Muscle layer of colon (tissue), 2 donors: ENCODE measurements around the gene COX6B2.

Experiments used
- H3K27ac ChIP-seq: one replicate; pipeline ENCODE4 v1.7.0; 2013; ENCODE audit warnings: low read depth, mild to moderate bottlenecking, low read length, moderate library complexity
- H3K27me3 ChIP-seq, 2 donors: one replicate each; pipeline ENCODE4 v1.7.0; 2013; ENCODE audit warnings: low read length in 2 of 2, mild to moderate bottlenecking in 2 of 2; ENCODE audit not compliant: insufficient read depth in 2 of 2, control insufficient read depth in 1 of 2
- H3K36me3 ChIP-seq: one replicate; pipeline ENCODE4 v1.7.0; 2013; ENCODE audit warnings: mild to moderate bottlenecking, low read length; ENCODE audit not compliant: insufficient read depth
- H3K4me1 ChIP-seq: one replicate; pipeline ENCODE4 v1.7.0; 2013; ENCODE audit warnings: mild to moderate bottlenecking, low read length; ENCODE audit not compliant: insufficient read depth
- H3K4me3 ChIP-seq, 2 donors: one replicate each; pipeline ENCODE4 v1.7.0; 2013; ENCODE audit warnings: low read length in 2 of 2, low read depth in 1 of 2, mild to moderate bottlenecking in 1 of 2, moderate library complexity in 1 of 2
- H3K9ac ChIP-seq: one replicate; pipeline ENCODE4 v1.7.0; 2013; ENCODE audit warnings: low read length
- H3K9me3 ChIP-seq: one replicate; pipeline ENCODE4 v1.7.0; 2013; ENCODE audit warnings: mild to moderate bottlenecking, low read length
- donor health status: abdominal sarcoma.
- donor health status: Adenocarcinoma of cecum.

Gene COX6B2

DNA sequence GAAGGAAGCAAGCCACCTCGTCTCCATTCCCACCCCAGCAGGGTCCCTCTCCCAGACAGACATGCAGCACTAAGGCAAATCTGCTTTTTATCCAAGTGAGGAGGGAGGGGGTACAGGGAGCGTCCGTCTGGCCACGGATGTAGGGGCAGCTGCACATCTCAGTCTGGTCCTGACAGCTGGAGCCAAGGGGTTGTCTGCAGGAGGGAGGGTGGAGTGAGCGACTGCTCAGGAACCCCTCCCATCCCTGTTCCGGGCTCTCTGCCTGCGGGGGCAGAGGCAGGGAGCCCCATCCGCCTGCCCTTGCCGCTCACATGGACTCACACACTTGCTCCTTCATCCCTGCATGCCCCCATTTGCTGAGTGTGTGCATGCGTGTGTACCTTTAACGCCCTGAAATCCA is 24.7 kb upstream of the COX6B2 start:
- no peaks in the 10 kb centered on the region for H3K36me3 ChIP-seq
- no peak overlapping the region for H3K27ac ChIP-seq
- H3K9ac ChIP-seq, result no peak overlapping the region
- peaks cover 6% of the 10 kb centered on the region for H3K4me1 ChIP-seq
- no peaks in the 10 kb centered on the region for H3K9me3 ChIP-seq
- no peak overlapping the region for H3K4me3 ChIP-seq
- peaks cover 16 to 39% of the 10 kb centered on the region in 2 donors for H3K27me3 ChIP-seq

- H3K9ac ChIP-seq, result no peak overlapping the region
- no peaks in the 10 kb centered on the region for H3K4me1 ChIP-seq
- H3K27ac ChIP-seq, result no peak overlapping the region
- no peaks in the 10 kb centered on the region for H3K36me3 ChIP-seq
- H3K4me3 ChIP-seq, result peak overlapping the region in 1 of 2 donors; percentile 32
- H3K27me3 ChIP-seq, result peaks cover 23 to 55% of the 10 kb centered on the region in 2 donors
- H3K9me3 ChIP-seq, result no peaks in the 10 kb centered on the region
Observed at GRCh38 chr19:55377356-55378131, 23.0 kb upstream of the COX6B2 start.

DNA sequence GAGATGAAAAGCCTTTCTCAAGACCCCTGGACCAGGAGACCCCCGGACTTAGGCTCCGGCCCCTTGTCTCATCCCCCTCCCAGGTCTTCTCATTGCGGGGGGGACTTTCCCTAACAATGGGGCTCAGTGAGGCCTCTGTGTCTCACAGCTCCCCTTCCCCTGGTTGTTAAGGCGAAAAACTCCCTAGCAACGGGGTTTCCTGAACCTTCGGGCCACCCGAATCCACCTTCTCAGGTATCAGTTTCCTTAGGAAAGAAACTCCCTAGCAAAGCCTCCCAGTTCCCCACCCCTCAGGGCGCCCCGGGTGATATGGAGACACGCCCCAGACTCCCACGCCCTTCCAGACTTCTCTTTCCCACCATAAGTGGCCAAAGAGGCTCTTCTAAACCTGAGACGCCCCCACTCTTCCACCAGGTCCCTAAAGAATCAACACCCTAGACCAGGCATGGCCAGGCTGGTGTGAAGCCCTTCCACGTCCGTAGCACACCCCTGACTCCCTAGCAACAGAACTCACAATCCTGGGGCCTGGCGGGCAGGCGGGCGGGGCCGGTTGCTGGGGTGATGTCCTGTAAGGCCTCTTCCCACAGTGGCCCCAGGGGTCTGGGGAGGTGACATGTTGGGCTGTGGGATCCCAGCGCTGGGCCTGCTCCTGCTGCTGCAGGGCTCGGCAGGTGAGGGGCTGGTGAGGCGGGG is 21.9 kb upstream of the COX6B2 start, which contains the start of gene TMEM190:
TMEM190 (plus strand) TSS at position 586 of the 693 bp plus-strand sequence; CDS start at position 614, 28 bp downstream.
- no peak within 1 kb of the TSS for H3K27ac ChIP-seq
- no peaks in the 10 kb centered on the region for H3K4me1 ChIP-seq
- H3K9me3 ChIP-seq, result no peaks in the 10 kb centered on the region
- no peaks in the 10 kb centered on the region for H3K36me3 ChIP-seq
- H3K4me3 ChIP-seq, result peak within 1 kb of the TSS in 1 of 2 donors; percentile 32
- H3K27me3 ChIP-seq, result peaks cover 32 to 64% of the 10 kb centered on the region in 2 donors
- H3K9ac ChIP-seq, result no peak within 1 kb of the TSS

DNA sequence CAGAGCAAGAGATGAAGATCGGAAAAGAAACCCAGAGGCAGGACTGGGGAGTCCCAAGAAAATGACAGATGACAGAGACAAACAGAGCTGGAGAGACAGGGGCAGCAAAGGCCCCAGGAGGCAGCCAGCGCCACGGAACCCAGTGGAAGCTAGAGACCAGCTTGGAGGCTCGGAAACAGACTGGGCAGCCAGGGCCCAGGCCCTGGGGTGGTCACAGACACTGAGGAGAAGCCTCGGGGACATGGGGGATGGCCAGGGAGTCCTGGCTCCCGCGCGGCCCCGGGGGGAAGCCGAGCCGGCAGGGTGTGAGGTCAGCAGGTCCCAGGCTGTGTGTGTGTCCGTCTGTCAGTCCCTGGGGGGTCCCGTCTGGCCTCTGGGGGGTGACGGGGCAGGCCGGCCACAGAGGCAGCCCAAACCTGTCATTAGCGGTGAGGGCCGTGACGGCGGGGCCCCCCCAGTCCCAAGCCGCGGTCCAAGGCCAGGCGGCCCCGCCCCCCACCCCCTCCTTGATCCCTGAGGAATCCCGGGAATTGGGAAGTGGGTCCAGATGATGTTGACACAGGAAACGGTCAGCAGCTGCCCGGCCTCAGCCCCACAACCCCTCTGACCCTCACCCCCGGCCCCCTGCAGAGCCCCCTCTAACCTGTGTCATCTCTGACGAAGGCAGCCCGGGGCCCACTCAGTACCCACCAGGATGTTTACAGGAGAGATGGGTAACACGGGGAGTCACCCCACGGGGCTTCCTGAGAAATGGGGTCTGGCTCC is 19.7 kb upstream of the COX6B2 start:
- Histone ChIP-seq H3K4me3 (no peak overlapping the region), H3K27ac (no peak overlapping the region), H3K9ac (no peak overlapping the region), H3K27me3 (peaks cover 38 to 80% of the 10 kb centered on the region in 2 donors), H3K4me1 (no peaks in the 10 kb centered on the region), H3K36me3 (no peaks in the 10 kb centered on the region), H3K9me3 (no peaks in the 10 kb centered on the region)

- Histone ChIP-seq H3K4me1 (no peaks in the 10 kb centered on the region), H3K4me3 (no peak overlapping the region), H3K27me3 (peaks cover 38 to 87% of the 10 kb centered on the region in 2 donors), H3K27ac (no peak overlapping the region), H3K9ac (no peak overlapping the region), H3K9me3 (no peaks in the 10 kb centered on the region), H3K36me3 (no peaks in the 10 kb centered on the region)
Observed at GRCh38 chr19:55373306-55373992, 18.9 kb upstream of the COX6B2 start.

- H3K4me1 ChIP-seq, result no peaks in the 10 kb centered on the region
- no peak overlapping the region for H3K9ac ChIP-seq
- H3K9me3 ChIP-seq, result no peaks in the 10 kb centered on the region
- H3K36me3 ChIP-seq, result no peaks in the 10 kb centered on the region
- no peak overlapping the region for H3K4me3 ChIP-seq
- H3K27me3 ChIP-seq, result peaks cover 38 to 91% of the 10 kb centered on the region in 2 donors
- no peak overlapping the region for H3K27ac ChIP-seq
Observed at GRCh38 chr19:55372316-55373081, 18.0 kb upstream of the COX6B2 start.

GRCh38 chr19:55370305-55370988 is 15.9 kb upstream of the COX6B2 start, which contains the start of gene IL11:
TSS of gene IL11 (minus strand) at chr19:55370463. CDS start at chr19:55370310, 153 bp downstream.
- Histone ChIP-seq H3K27me3 (peaks cover 26 to 74% of the 10 kb centered on the region in 2 donors), H3K4me1 (no peaks in the 10 kb centered on the region), H3K27ac (no peak within 1 kb of the TSS), H3K4me3 (no peak within 1 kb of the TSS), H3K9me3 (no peaks in the 10 kb centered on the region), H3K36me3 (no peaks in the 10 kb centered on the region), H3K9ac (no peak within 1 kb of the TSS)

GRCh38 chr19:55369653-55370304 is 15.3 kb upstream of the COX6B2 start:
- no peak overlapping the region for H3K27ac ChIP-seq
- H3K4me3 ChIP-seq, result no peak overlapping the region
- H3K27me3 ChIP-seq, result peaks cover 22 to 67% of the 10 kb centered on the region in 2 donors
- no peaks in the 10 kb centered on the region for H3K9me3 ChIP-seq
- H3K36me3 ChIP-seq, result no peaks in the 10 kb centered on the region
- H3K9ac ChIP-seq, result no peak overlapping the region
- no peaks in the 10 kb centered on the region for H3K4me1 ChIP-seq

DNA sequence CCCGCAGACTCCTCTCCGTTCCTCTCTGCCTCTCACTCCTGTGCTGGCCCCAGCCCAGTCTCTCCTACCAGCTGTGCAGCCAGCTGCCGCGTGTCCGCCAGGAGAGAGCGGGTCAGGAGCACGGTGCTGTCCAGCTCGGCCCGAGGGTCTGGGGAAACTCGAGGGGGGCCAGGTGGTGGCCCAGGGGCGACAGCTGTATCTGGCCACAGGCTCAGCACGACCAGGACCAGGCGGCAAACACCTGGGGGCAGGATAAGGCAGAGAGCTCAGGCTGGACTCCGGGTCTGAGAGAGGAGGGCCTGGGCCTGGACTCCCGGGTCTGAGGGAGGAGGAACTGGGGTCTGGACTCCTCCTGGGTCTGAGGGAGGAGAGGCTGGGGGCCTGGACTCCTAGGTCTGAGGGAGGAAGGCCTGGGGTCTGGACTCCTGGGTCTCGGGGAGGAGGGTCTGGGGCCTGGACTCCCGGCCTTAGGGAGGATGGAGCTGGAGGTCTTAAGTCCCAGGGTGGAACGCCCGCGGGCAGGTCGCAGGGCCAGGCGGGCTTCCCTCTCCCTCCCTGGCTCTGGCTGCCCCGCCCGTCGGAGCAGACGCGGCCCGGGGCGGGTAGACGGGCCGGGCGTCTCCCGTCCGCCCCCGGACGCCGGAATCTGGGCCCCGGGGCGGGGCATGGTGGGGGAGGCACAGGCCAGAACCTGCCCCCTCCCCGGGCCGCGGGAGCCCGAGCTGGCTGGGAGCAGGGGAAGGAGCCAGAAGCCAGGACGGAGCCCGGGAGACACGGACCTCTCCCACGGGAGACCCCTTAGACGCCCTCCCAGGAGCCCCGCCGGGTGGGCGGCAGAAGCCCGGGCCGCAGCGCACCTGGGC is 14.4 kb upstream of the COX6B2 start:
- Histone ChIP-seq H3K4me3 (no peak overlapping the region), H3K4me1 (no peaks in the 10 kb centered on the region), H3K27ac (no peak overlapping the region), H3K36me3 (no peaks in the 10 kb centered on the region), H3K9me3 (no peaks in the 10 kb centered on the region), H3K9ac (no peak overlapping the region), H3K27me3 (peaks cover 20 to 59% of the 10 kb centered on the region in 2 donors)
